DND-41 (cell line): ENCODE data around the gene PHYHIPL.

Experiments
- ATAC-seq: fragments of 200-7000 bp; cut with Tn5 transposase; 3 replicates; pipeline ENCODE4 v1.9.1; 2021; ENCODE audit warnings: low read depth; ENCODE audit not compliant: insufficient read depth
- DNase-seq: peaks from one replicate; pipeline ENCODE4 v3.0.0-alpha.2; 2020
- H2AFZ ChIP-seq: 2 replicates; pipeline ENCODE4 v1.6.0; 2012; ENCODE audit warnings: low read depth, low read length
- H3K27ac ChIP-seq: 2 replicates; pipeline ENCODE4 v1.5.1; 2012; ENCODE audit warnings: low read length, inconsistent platforms
- H3K27me3 ChIP-seq: fragments of 200-600 bp; sonication (generic); 2 replicates; pipeline ENCODE4 v1.6.0; 2012; ENCODE audit warnings: low read length, mild to moderate bottlenecking, inconsistent platforms; ENCODE audit not compliant: insufficient read depth, poor library complexity
- H3K36me3 ChIP-seq: 2 replicates; pipeline ENCODE4 v1.5.1; 2012; ENCODE audit warnings: low read length, inconsistent platforms; ENCODE audit not compliant: insufficient read depth
- H3K4me1 ChIP-seq: 2 replicates; pipeline ENCODE4 v1.5.1; 2012; ENCODE audit warnings: mild to moderate bottlenecking, low read length; ENCODE audit not compliant: insufficient read depth
- H3K4me2 ChIP-seq: 2 replicates; pipeline ENCODE4 v1.6.0; 2012; ENCODE audit warnings: mild to moderate bottlenecking, moderate library complexity, low read length, inconsistent platforms; ENCODE audit not compliant: insufficient read depth
- H3K4me3 ChIP-seq, 2 experiments: fragments of 200-600 bp in 1 of 2; shearing (Covaris generic) in 1 of 2; 2 replicates each; pipeline ENCODE4 v1.5.1; 2012 to 2016; ENCODE audit warnings: inconsistent platforms in 2 of 2, low read length in 2 of 2, mild to moderate bottlenecking in 2 of 2, low read depth in 1 of 2, moderate library complexity in 1 of 2
- H3K79me2 ChIP-seq: 2 replicates; pipeline ENCODE4 v1.6.0; 2012; ENCODE audit warnings: low read length, inconsistent platforms; ENCODE audit not compliant: insufficient read depth
- H3K9ac ChIP-seq: 2 replicates; pipeline ENCODE4 v1.6.0; 2012; ENCODE audit warnings: low read depth, mild to moderate bottlenecking, inconsistent platforms, low read length, moderate library complexity
- H3K9me3 ChIP-seq: 2 replicates; pipeline ENCODE4 v1.5.1; 2012; ENCODE audit warnings: low read length, moderate library complexity, mild to moderate bottlenecking, inconsistent platforms; ENCODE audit not compliant: insufficient read depth, severe bottlenecking
- H4K20me1 ChIP-seq: 2 replicates; pipeline ENCODE4 v1.6.0; 2012; ENCODE audit warnings: low read length; ENCODE audit not compliant: insufficient read depth
- EZH2 ChIP-seq: IDR thresholded peaks from 3 replicates; pipeline ENCODE4 v1.6.1; 2012; ENCODE audit warnings: borderline replicate concordance, low read depth, mild to moderate bottlenecking, moderate library complexity, low read length, inconsistent platforms; ENCODE audit not compliant: severe bottlenecking
- TF ChIP-seq, protein P1 (sequence below): IDR thresholded peaks from 2 replicates; pipeline ENCODE4 v1.5.1; 2012; ENCODE audit warnings: borderline replicate concordance, low read length, moderate library complexity, mild to moderate bottlenecking; ENCODE audit not compliant: poor library complexity, severe bottlenecking; ENCODE audit errors: extremely low read depth

PHYHIPL gene

DNA sequence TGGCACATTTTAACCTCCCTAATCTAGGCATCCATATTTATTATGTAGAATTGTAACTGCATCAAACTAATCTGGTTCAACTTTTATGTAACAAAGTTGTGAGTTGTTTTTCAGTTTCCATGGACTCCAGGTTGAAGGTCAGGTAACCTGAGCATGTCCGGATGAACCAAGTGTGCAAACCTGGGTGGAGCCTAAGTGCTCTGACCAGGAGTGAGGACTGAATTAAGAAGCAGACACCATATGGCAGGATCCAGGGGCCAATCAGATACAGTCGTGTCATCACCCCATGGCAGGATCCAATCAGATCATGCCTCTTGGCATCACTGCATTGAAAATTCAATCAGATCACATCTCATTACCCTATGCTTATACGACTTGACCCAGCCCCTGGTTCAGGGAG lies 41.2 kb upstream of the PHYHIPL start:
- TF ChIP-seq, protein P1, sequence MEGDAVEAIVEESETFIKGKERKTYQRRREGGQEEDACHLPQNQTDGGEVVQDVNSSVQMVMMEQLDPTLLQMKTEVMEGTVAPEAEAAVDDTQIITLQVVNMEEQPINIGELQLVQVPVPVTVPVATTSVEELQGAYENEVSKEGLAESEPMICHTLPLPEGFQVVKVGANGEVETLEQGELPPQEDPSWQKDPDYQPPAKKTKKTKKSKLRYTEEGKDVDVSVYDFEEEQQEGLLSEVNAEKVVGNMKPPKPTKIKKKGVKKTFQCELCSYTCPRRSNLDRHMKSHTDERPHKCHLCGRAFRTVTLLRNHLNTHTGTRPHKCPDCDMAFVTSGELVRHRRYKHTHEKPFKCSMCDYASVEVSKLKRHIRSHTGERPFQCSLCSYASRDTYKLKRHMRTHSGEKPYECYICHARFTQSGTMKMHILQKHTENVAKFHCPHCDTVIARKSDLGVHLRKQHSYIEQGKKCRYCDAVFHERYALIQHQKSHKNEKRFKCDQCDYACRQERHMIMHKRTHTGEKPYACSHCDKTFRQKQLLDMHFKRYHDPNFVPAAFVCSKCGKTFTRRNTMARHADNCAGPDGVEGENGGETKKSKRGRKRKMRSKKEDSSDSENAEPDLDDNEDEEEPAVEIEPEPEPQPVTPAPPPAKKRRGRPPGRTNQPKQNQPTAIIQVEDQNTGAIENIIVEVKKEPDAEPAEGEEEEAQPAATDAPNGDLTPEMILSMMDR: no peak
- no peak for TF ChIP-seq EZH2
- no peaks in the 10 kb centered on the region for H4K20me1 ChIP-seq
- no peak overlapping the region for H3K4me2 ChIP-seq
- H3K9ac ChIP-seq: no peak overlapping the region
- DNase-seq (no peak), ATAC-seq (no peak)
- H3K36me3 ChIP-seq: no peaks in the 10 kb centered on the region
- H3K27me3 ChIP-seq: no peaks in the 10 kb centered on the region
- no peak overlapping the region for H2AFZ ChIP-seq
- H3K9me3 ChIP-seq: no peaks in the 10 kb centered on the region
- no peaks in the 10 kb centered on the region for H3K79me2 ChIP-seq
- H3K4me3 ChIP-seq: no peak overlapping the region
- no peak overlapping the region for H3K27ac ChIP-seq
- no peaks in the 10 kb centered on the region for H3K4me1 ChIP-seq

DNA sequence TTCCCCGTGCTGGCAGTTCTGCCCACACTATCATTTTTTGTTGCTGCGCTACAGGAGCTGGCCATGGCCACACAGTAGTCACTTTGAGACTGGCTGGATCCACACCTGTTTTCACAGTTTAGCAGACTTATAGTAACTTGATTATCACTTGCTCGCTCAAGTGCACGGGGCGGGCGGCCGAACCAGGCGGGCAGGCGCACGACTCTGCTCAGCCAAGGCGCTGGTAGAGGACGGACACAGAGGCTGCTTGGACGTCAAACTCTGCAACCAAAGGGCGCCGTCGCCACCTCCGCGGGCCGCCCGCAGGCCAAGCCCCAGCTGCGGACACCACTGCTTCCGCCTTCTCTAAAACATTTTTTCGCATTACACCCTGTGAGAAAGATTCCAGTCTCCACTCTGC lies 38.4 kb upstream of the PHYHIPL start:
- TF ChIP-seq, protein P1: no peak
- no peak for TF ChIP-seq EZH2
- Histone ChIP-seq H3K4me1 (no peaks in the 10 kb centered on the region), H3K27ac (no peak overlapping the region), H3K9me3 (no peaks in the 10 kb centered on the region), H3K36me3 (no peaks in the 10 kb centered on the region), H3K4me2 (no peak overlapping the region), H4K20me1 (no peaks in the 10 kb centered on the region), H3K27me3 (no peaks in the 10 kb centered on the region), H3K4me3 (no peak overlapping the region), H2AFZ (no peak overlapping the region), H3K79me2 (no peaks in the 10 kb centered on the region), H3K9ac (no peak overlapping the region)
- DNase-seq: no peak
- ATAC-seq: no peak

DNA sequence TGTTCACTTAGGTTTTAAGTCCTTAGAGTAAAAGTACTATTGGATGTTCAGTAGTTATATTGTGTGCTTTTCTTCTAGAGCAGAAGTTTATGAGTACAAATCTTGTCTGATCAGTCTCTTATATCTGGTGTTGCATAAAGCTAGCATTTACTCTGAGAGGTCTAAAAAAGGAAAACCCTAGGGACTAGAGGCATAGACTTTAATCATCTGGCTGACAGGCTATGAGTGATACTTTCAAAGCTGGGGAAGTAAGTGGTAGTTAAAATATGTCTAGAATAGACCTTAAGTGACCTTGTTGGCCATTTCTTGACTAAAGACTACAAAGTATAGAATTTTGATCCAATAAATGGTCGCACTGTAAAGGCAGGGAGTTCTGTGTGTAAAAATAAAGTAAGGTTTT lies 32.9 kb upstream of the PHYHIPL start:
- Histone ChIP-seq H3K36me3 (no peaks in the 10 kb centered on the region), H3K4me1 (no peaks in the 10 kb centered on the region), H3K4me2 (no peak overlapping the region), H2AFZ (no peak overlapping the region), H3K9me3 (no peaks in the 10 kb centered on the region), H3K4me3 (no peak overlapping the region), H3K27ac (no peak overlapping the region), H3K9ac (no peak overlapping the region), H3K79me2 (no peaks in the 10 kb centered on the region), H4K20me1 (no peaks in the 10 kb centered on the region), H3K27me3 (no peaks in the 10 kb centered on the region)
- DNase-seq (no peak), ATAC-seq (no peak)
- TF ChIP-seq, protein P1: no peak
- TF ChIP-seq EZH2: no peak

DNA sequence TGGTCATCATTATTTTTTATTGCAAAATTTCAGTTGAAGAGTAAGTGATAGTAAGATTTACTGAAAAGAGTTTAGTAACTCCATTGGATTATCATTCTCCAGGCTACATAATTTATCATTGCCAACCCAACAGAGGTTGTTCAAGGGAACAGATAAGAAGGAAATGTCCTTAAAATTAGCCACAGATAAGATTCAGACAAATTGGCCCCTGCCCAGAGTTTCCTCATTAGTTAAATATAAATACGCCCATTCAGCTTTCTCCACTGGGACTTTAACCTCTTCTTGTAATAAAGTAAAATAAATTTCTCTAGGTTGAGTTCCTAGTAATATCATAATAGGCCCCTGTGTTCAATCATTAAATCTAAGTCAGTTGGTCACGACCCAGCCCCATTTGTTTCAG lies 27.7 kb upstream of the PHYHIPL start:
- H3K79me2 ChIP-seq: no peaks in the 10 kb centered on the region
- no peaks in the 10 kb centered on the region for H3K4me1 ChIP-seq
- H4K20me1 ChIP-seq: no peaks in the 10 kb centered on the region
- H3K9ac ChIP-seq: no peak overlapping the region
- TF ChIP-seq EZH2: no peak
- TF ChIP-seq, protein P1: no peak
- no peak for DNase-seq
- H3K36me3 ChIP-seq: no peaks in the 10 kb centered on the region
- ATAC-seq: no peak
- no peaks in the 10 kb centered on the region for H3K27me3 ChIP-seq
- H3K9me3 ChIP-seq: no peaks in the 10 kb centered on the region
- no peak overlapping the region for H2AFZ ChIP-seq
- H3K4me3 ChIP-seq: no peak overlapping the region
- no peak overlapping the region for H3K4me2 ChIP-seq
- H3K27ac ChIP-seq: no peak overlapping the region
